Measurements from ENCODE around the gene PLEKHG4B.

DNA sequence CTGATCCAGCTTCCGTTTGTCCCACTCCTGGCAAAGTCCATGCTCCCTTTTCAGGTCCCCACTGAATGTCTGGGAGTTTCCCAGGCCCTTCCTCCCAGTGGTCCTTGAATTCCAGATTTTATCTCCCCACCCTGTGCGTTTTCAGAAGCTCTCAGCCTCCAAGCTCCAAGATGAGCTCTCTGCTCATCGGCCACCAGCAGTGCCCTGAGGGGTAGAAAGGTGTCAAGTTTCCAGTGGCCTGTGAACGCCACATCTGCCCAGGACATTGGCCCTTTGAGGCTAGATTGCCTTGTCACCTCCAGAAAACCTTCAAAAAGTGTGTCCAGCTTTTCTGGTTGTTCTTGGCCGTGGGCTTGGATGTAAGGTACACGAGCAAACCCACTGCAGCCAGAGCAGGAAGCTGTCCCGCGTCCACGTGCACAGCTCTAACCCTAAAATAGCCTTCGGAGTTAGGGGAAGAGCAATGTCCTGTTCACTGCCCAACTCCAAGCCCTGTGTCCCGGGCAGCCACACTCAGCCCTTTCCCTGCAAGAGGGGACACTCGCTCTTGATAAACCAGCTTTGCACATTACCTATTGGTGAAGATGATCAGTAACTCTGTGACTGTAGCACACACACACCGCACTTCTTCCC, 88.4 kb downstream of the PLEKHG4B start:
- TF ChIP-seq, protein P1, sequence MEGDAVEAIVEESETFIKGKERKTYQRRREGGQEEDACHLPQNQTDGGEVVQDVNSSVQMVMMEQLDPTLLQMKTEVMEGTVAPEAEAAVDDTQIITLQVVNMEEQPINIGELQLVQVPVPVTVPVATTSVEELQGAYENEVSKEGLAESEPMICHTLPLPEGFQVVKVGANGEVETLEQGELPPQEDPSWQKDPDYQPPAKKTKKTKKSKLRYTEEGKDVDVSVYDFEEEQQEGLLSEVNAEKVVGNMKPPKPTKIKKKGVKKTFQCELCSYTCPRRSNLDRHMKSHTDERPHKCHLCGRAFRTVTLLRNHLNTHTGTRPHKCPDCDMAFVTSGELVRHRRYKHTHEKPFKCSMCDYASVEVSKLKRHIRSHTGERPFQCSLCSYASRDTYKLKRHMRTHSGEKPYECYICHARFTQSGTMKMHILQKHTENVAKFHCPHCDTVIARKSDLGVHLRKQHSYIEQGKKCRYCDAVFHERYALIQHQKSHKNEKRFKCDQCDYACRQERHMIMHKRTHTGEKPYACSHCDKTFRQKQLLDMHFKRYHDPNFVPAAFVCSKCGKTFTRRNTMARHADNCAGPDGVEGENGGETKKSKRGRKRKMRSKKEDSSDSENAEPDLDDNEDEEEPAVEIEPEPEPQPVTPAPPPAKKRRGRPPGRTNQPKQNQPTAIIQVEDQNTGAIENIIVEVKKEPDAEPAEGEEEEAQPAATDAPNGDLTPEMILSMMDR (conservative IDR thresholded peaks at IDR 0.05; ENCODE audit: low read depth, low read length), result no peak
- TF ChIP-seq MXI1 (IDR thresholded peaks at IDR 0.05; ENCODE audit: borderline replicate concordance, low read depth, low read length) (no peak), SMC3 (IDR thresholded peaks at IDR 0.05; ENCODE audit: low read depth, low read length) (no peak), FOS (IDR thresholded peaks at IDR 0.05; ENCODE audit: low read depth, low read length) (no peak), POLR2A (IDR thresholded peaks at IDR 0.05; ENCODE audit: low read depth, low read length) (no peak), MAZ (IDR thresholded peaks at IDR 0.05; ENCODE audit: borderline replicate concordance, low read depth, low read length) (no peak), BHLHE40 (IDR thresholded peaks at IDR 0.05; ENCODE audit: low read depth, low read length) (no peak), RFX5 (IDR thresholded peaks at IDR 0.05; ENCODE audit: low read depth, low read length) (no peak)

Measured in IMR-90 (cell line).